CD4-positive, alpha-beta T cell (primary cell): ENCODE results near the gene PRELID2. TPM values are rescaled to one million over a fixed set of nuclear protein-coding genes. Genes with fewer than 3 reads are reported as not detected.

Experiments used
- ATAC-seq: fragments of 200-7000 bp; cut with Tn5 transposase; one replicate; pipeline ENCODE4 v1.10.0; 2022; ENCODE audit warnings: mild to moderate bottlenecking; ENCODE audit not compliant: poor library complexity
- CTCF ChIA-PET: fragments of 350-600 bp; sonication (Branson Sonifier 250); formaldehyde crosslinking; loops from one replicate; lab custom pipeline; 2021; ENCODE audit warnings: antibody characterized with exemption, inconsistent platforms; lab: Charles Lee
- POLR2A ChIA-PET: fragments of 350-600 bp; sonication (Branson Sonifier 250); formaldehyde crosslinking; loops from one replicate; lab custom pipeline; 2021; ENCODE audit warnings: antibody characterized with exemption, inconsistent platforms; lab: Charles Lee
- DNase-seq, 14 experiments: peaks; one replicate each; pipeline ENCODE4 v3.0.0-alpha.2; 2013 to 2020; ENCODE audit warnings: mixed read lengths in 2 of 14
- H3K27ac ChIP-seq, 2 donors: one replicate each; pipeline versions ENCODE4 v1.5.1 to v1.7.0; 2013; ENCODE audit warnings: low read length in 2 of 2, low read depth in 1 of 2, mild to moderate bottlenecking in 1 of 2
- H3K27me3 ChIP-seq, 2 experiments: 1 replicate in 1 of 2; 2 replicates in 1 of 2; pipeline versions ENCODE4 v1.6.1 to v1.7.0; 2013; ENCODE audit warnings: low read length in 2 of 2, control low read depth in 1 of 2, mild to moderate bottlenecking in 1 of 2, moderate library complexity in 1 of 2; ENCODE audit not compliant: insufficient read depth in 2 of 2, control insufficient read depth in 1 of 2
- H3K36me3 ChIP-seq: one replicate; pipeline ENCODE4 v1.6.1; 2013; ENCODE audit warnings: low read length, control low read depth; ENCODE audit not compliant: insufficient read depth
- H3K4me1 ChIP-seq: one replicate; pipeline ENCODE4 v1.6.1; 2013; ENCODE audit warnings: low read length, control low read depth; ENCODE audit not compliant: insufficient read depth
- H3K4me3 ChIP-seq: one replicate; pipeline ENCODE4 v1.5.1; 2013; ENCODE audit warnings: mild to moderate bottlenecking, low read length, moderate library complexity
- H3K9me3 ChIP-seq, 2 experiments: 1 replicate in 1 of 2; 2 replicates in 1 of 2; pipeline versions ENCODE4 v1.6.1 to v1.7.0; 2013; ENCODE audit warnings: low read length in 2 of 2, mild to moderate bottlenecking in 2 of 2, control low read depth in 1 of 2, moderate library complexity in 1 of 2; ENCODE audit not compliant: control insufficient read depth in 1 of 2, insufficient read depth in 1 of 2
- H3K27ac Mint-ChIP-seq: one replicate; pipeline ENCODE4 v1.8.0; 2020; ENCODE audit warnings: mixed read lengths
- H3K27me3 Mint-ChIP-seq: one replicate; pipeline ENCODE4 v1.8.0; 2021; ENCODE audit warnings: mixed read lengths
- H3K36me3 Mint-ChIP-seq: one replicate; pipeline ENCODE4 v1.8.0; 2021; ENCODE audit warnings: low read depth, mixed read lengths
- H3K4me1 Mint-ChIP-seq: one replicate; pipeline ENCODE4 v1.8.0; 2021; ENCODE audit warnings: low read depth, mixed read lengths
- H3K4me3 Mint-ChIP-seq: one replicate; pipeline ENCODE4 v1.8.0; 2020; ENCODE audit warnings: mild to moderate bottlenecking, mixed read lengths
- H3K9me3 Mint-ChIP-seq: one replicate; pipeline ENCODE4 v1.8.0; 2020; ENCODE audit warnings: mixed read lengths
- intact Hi-C, 2 experiments: fragments of 100-400 bp; cut with DNase I in 1 of 2; cut with micrococcal nuclease in 1 of 2; formaldehyde crosslinking; loops; one replicate each; pipeline versions ENCODE4 v1.15.1 to v1.9.0; 2023 to 2025; cut with DNase I, micrococcal nuclease
- total RNA-seq, 174 experiments: library from RNA in 2 of 174; stranded (reverse) in 2 of 174; gene quantifications; one replicate each; pipeline ENCODE4 v1.2.3 and lab custom pipeline; 2021 to 2026
- TF ChIP-seq, protein P1 (sequence below): fragments of 200-600 bp; IDR thresholded peaks from one replicate; pipeline ENCODE4 v1.8.0; 2022; ENCODE audit warnings: antibody characterized with exemption, mild to moderate bottlenecking

PRELID2 gene
- total RNA-seq, 2 experiments from 2014 or later, result 0.44 to 0.56 TPM

DNA sequence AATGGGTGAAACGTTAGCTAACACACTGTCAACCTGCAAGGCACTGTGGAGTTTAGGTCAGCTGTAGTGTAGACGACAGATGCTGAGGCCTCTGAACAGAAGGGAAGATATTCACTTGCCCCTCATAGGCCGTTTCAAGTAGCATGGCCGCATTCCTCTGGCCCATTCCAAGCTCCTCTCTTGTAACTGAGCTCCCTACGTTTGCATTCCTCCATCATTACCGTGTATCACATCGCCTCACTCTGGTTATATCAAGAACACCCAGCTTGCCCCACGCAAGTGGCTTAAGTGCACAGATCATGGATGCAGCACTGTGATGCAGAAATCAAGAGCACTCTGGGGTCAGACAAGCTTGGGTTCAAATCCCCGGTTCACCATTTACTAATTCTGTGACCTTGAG is 43.3 kb downstream of the PRELID2 start:
- Histone ChIP-seq H3K9me3 (no peaks in the 10 kb centered on the region), H3K4me3 (no peak overlapping the region), H3K4me1 (no peaks in the 10 kb centered on the region), H3K27ac (no peak overlapping the region), H3K36me3 (no peaks in the 10 kb centered on the region), H3K27me3 (no peaks in the 10 kb centered on the region)
- Mint-ChIP-seq H3K9me3 (no peaks in the 10 kb centered on the region), H3K4me1 (no peaks in the 10 kb centered on the region), H3K27me3 (no peaks in the 10 kb centered on the region), H3K27ac (no peak overlapping the region), H3K36me3 (no peaks in the 10 kb centered on the region), H3K4me3 (no peak overlapping the region)
- CTCF ChIA-PET, result no interaction called here
- DNase-seq, result no peak
- intact Hi-C loops, result no loop called here
- POLR2A ChIA-PET, result no interaction called here
- TF ChIP-seq, protein P1, sequence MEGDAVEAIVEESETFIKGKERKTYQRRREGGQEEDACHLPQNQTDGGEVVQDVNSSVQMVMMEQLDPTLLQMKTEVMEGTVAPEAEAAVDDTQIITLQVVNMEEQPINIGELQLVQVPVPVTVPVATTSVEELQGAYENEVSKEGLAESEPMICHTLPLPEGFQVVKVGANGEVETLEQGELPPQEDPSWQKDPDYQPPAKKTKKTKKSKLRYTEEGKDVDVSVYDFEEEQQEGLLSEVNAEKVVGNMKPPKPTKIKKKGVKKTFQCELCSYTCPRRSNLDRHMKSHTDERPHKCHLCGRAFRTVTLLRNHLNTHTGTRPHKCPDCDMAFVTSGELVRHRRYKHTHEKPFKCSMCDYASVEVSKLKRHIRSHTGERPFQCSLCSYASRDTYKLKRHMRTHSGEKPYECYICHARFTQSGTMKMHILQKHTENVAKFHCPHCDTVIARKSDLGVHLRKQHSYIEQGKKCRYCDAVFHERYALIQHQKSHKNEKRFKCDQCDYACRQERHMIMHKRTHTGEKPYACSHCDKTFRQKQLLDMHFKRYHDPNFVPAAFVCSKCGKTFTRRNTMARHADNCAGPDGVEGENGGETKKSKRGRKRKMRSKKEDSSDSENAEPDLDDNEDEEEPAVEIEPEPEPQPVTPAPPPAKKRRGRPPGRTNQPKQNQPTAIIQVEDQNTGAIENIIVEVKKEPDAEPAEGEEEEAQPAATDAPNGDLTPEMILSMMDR, result no peak
- no peak for ATAC-seq

DNA sequence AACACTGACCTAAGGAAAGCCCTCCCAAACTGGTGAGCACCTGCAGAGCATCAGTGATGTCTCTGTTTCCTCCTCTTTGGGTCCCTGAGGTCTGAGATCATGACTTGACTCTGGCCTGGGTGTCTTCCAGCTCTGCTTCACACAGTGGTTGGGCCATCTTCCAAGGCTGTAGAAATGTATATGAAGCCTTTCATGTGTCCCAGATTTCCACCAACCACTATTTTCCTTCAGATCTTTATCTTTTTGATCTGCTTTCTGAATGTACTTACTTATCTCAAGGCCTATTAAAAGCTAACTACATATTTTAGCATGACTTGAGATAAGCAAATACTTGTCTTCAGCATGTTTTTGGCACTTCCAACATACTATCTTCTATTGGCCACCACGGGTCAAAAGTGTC is 47.1 kb downstream of the PRELID2 start:
- no peak overlapping the region for H3K27ac Mint-ChIP-seq
- no peak for ATAC-seq
- H3K36me3 Mint-ChIP-seq, result no peaks in the 10 kb centered on the region
- intact Hi-C loops, result no loop called here
- no peaks in the 10 kb centered on the region for H3K4me1 Mint-ChIP-seq
- TF ChIP-seq, protein P1, result no peak
- no peak overlapping the region for H3K4me3 ChIP-seq
- no peaks in the 10 kb centered on the region for H3K4me1 ChIP-seq
- CTCF ChIA-PET, result no interaction called here
- H3K9me3 Mint-ChIP-seq, result no peaks in the 10 kb centered on the region
- no peaks in the 10 kb centered on the region for H3K36me3 ChIP-seq
- H3K9me3 ChIP-seq, result no peaks in the 10 kb centered on the region
- no peak overlapping the region for H3K4me3 Mint-ChIP-seq
- H3K27ac ChIP-seq, result no peak overlapping the region
- POLR2A ChIA-PET, result no interaction called here
- H3K27me3 ChIP-seq, result no peaks in the 10 kb centered on the region
- no peak for DNase-seq
- H3K27me3 Mint-ChIP-seq, result no peaks in the 10 kb centered on the region

GRCh38 chr5:145787507-145787906 is 47.6 kb downstream of the PRELID2 start:
- ATAC-seq (no peak), DNase-seq (no peak)
- Histone ChIP-seq H3K27ac (no peak overlapping the region), H3K27me3 (no peaks in the 10 kb centered on the region), H3K4me3 (no peak overlapping the region), H3K4me1 (no peaks in the 10 kb centered on the region), H3K9me3 (no peaks in the 10 kb centered on the region), H3K36me3 (no peaks in the 10 kb centered on the region)
- H3K9me3 Mint-ChIP-seq, result no peaks in the 10 kb centered on the region
- no peak overlapping the region for H3K4me3 Mint-ChIP-seq
- no peak overlapping the region for H3K27ac Mint-ChIP-seq
- intact Hi-C loops, result no loop called here
- no peaks in the 10 kb centered on the region for H3K36me3 Mint-ChIP-seq
- no peaks in the 10 kb centered on the region for H3K27me3 Mint-ChIP-seq
- no peaks in the 10 kb centered on the region for H3K4me1 Mint-ChIP-seq
- ChIA-PET POLR2A (no interaction called here), CTCF (no interaction called here)
- TF ChIP-seq, protein P1, result no peak
